Large intestine (tissue), 12 donors: ENCODE measurements around the gene LAMP5. TPM values are rescaled to one million over a fixed set of nuclear protein-coding genes. Genes with fewer than 3 reads are reported as not detected.

ENCODE experiments used
- DNase-seq, 2 donors: peaks; one replicate each; pipeline versions ENCODE4 v3.0.0 to v3.0.0-alpha.2; 2013
- H3K27ac ChIP-seq: one replicate; pipeline ENCODE4 v1.5.1; 2013; ENCODE audit warnings: low read length
- H3K27me3 ChIP-seq: 2 replicates; pipeline ENCODE4 v1.6.1; 2013; ENCODE audit warnings: low read length; ENCODE audit not compliant: control insufficient read depth, insufficient read depth
- H3K36me3 ChIP-seq: 2 replicates; pipeline ENCODE4 v1.6.1; 2013; ENCODE audit warnings: low read length; ENCODE audit not compliant: control insufficient read depth, insufficient read depth
- H3K4me1 ChIP-seq: one replicate; pipeline ENCODE4 v1.6.1; 2013; ENCODE audit warnings: low read length; ENCODE audit not compliant: control insufficient read depth, insufficient read depth
- H3K4me3 ChIP-seq: one replicate; pipeline ENCODE4 v1.5.1; 2013; ENCODE audit warnings: low read length
- H3K9me3 ChIP-seq: one replicate; pipeline ENCODE4 v1.6.1; 2013; ENCODE audit warnings: mild to moderate bottlenecking, low read depth, low read length, moderate library complexity; ENCODE audit not compliant: control insufficient read depth
- WGBS: methylation state at CpG from one replicate; pipeline ENCODE4 v1.1.5; 2013; ENCODE audit warnings: low lambda C conversion rate; ENCODE audit not compliant: insufficient coverage; 5-methylcytosine and 5-hydroxymethylcytosine counted together
- long read RNA-seq, 11 donors: transcript quantifications; one replicate each; lab custom pipeline, GENCODE V29; 2026
- polyA plus RNA-seq: library from polyadenylated mRNA; unstranded; fragments of 120-200 nt; gene quantifications from one replicate; pipeline ENCODE4 v1.2.1, GENCODE V29; 2013

The LAMP5 gene
- polyA plus RNA-seq = 4.6 TPM
- long read RNA-seq, donor 1, partial matches to known transcripts = 0 of 2 reads
- long read RNA-seq, donor 1, other reads (novel, unspliced or antisense) = 0 of 2 reads
- long read RNA-seq, donor 2 = 0 reads
- long read RNA-seq, donor 3, partial matches to known transcripts = 0 of 1 reads
- long read RNA-seq, donor 3, other reads (novel, unspliced or antisense) = 0 of 1 reads
- long read RNA-seq, donor 4 = 0 reads
- long read RNA-seq, donor 5, partial matches to known transcripts = 0 of 1 reads
- long read RNA-seq, donor 5, other reads (novel, unspliced or antisense) = 0 of 1 reads
- long read RNA-seq, donor 6, partial matches to known transcripts = 0 of 2 reads
- long read RNA-seq, donor 6, other reads (novel, unspliced or antisense) = 0 of 2 reads
- long read RNA-seq, donor 7, partial matches to known transcripts = 5 of 6 reads
- long read RNA-seq, donor 7, other reads (novel, unspliced or antisense) = 0 of 6 reads
- long read RNA-seq, donor 8, partial matches to known transcripts = 0 of 2 reads
- long read RNA-seq, donor 8, other reads (novel, unspliced or antisense) = 0 of 2 reads
- long read RNA-seq, donor 9, partial matches to known transcripts = 0 of 1 reads
- long read RNA-seq, donor 9, other reads (novel, unspliced or antisense) = 0 of 1 reads
- long read RNA-seq, donor 10 = 0 reads
- long read RNA-seq, donor 11, transcript LAMP5-201 (6 exons, 2,039 nt) = major isoform, 5 of 5 reads
- long read RNA-seq, donor 11, partial matches to known transcripts = 0 of 5 reads
- long read RNA-seq, donor 11, other reads (novel, unspliced or antisense) = 0 of 5 reads

GRCh38 chr20:9514461-9515213, at the start of gene LAMP5:
TSS of gene LAMP5 (plus strand) at chr20:9514590. CDS start at chr20:9514853, 263 bp downstream.
- Histone ChIP-seq H3K27me3 (peaks cover 73% of the 10 kb centered on the region), H3K36me3 (no peaks in the 10 kb centered on the region), H3K4me3 (no peak within 1 kb of the TSS), H3K9me3 (no peaks in the 10 kb centered on the region), H3K27ac (no peak within 1 kb of the TSS), H3K4me1 (no peaks in the 10 kb centered on the region)
- WGBS = 7% methylated on average over 3 of the region's 38 CpGs
- peak in 1 of 2 donors; percentile 35 for DNase-seq

GRCh38 chr20:9467995-9468394, 46.4 kb upstream of the LAMP5 start:
- no peak for DNase-seq
- Histone ChIP-seq H3K27ac (no peak overlapping the region), H3K4me1 (no peaks in the 10 kb centered on the region), H3K4me3 (no peak overlapping the region), H3K9me3 (no peaks in the 10 kb centered on the region), H3K36me3 (peaks cover 2% of the 10 kb centered on the region), H3K27me3 (no peaks in the 10 kb centered on the region)
- WGBS = no CpG with 5 or more reads among the region's 3 CpGs

- Histone ChIP-seq H3K4me1 (no peaks in the 10 kb centered on the region), H3K9me3 (no peaks in the 10 kb centered on the region), H3K27ac (no peak overlapping the region), H3K4me3 (no peak overlapping the region), H3K36me3 (no peaks in the 10 kb centered on the region), H3K27me3 (no peaks in the 10 kb centered on the region)
- no peak for DNase-seq
- WGBS = no CpG with 5 or more reads among the region's 2 CpGs
Measured at GRCh38 chr20:9474835-9475415, 39.5 kb upstream of the LAMP5 start.

GRCh38 chr20:9475456-9475855, 38.9 kb upstream of the LAMP5 start:
- no peak for DNase-seq
- Histone ChIP-seq H3K27ac (no peak overlapping the region), H3K36me3 (no peaks in the 10 kb centered on the region), H3K27me3 (no peaks in the 10 kb centered on the region), H3K9me3 (no peaks in the 10 kb centered on the region), H3K4me3 (no peak overlapping the region), H3K4me1 (no peaks in the 10 kb centered on the region)

- H3K27ac ChIP-seq = no peak overlapping the region
- no peaks in the 10 kb centered on the region for H3K36me3 ChIP-seq
- H3K4me3 ChIP-seq = no peak overlapping the region
- no peak for DNase-seq
- H3K27me3 ChIP-seq = no peaks in the 10 kb centered on the region
- WGBS = 100% methylated on average over 1 of the region's 4 CpGs
- no peaks in the 10 kb centered on the region for H3K9me3 ChIP-seq
- H3K4me1 ChIP-seq = no peaks in the 10 kb centered on the region
Measured at GRCh38 chr20:9476174-9476573, 38.2 kb upstream of the LAMP5 start.

GRCh38 chr20:9476637-9477036, 37.8 kb upstream of the LAMP5 start:
- no peaks in the 10 kb centered on the region for H3K9me3 ChIP-seq
- no peak for DNase-seq
- no peaks in the 10 kb centered on the region for H3K27me3 ChIP-seq
- WGBS = 100% methylated on average over 1 of the region's 7 CpGs
- no peaks in the 10 kb centered on the region for H3K36me3 ChIP-seq
- H3K4me3 ChIP-seq = no peak overlapping the region
- no peaks in the 10 kb centered on the region for H3K4me1 ChIP-seq
- no peak overlapping the region for H3K27ac ChIP-seq

GRCh38 chr20:9478771-9479170, 35.6 kb upstream of the LAMP5 start:
- H3K9me3 ChIP-seq = no peaks in the 10 kb centered on the region
- H3K36me3 ChIP-seq = no peaks in the 10 kb centered on the region
- no peaks in the 10 kb centered on the region for H3K4me1 ChIP-seq
- no peak overlapping the region for H3K4me3 ChIP-seq
- no peaks in the 10 kb centered on the region for H3K27me3 ChIP-seq
- no peak overlapping the region for H3K27ac ChIP-seq
- DNase-seq = no peak
- WGBS = no CpG with 5 or more reads among the region's 4 CpGs

- no peaks in the 10 kb centered on the region for H3K9me3 ChIP-seq
- no peak overlapping the region for H3K4me3 ChIP-seq
- no peaks in the 10 kb centered on the region for H3K27me3 ChIP-seq
- WGBS = 100% methylated on average over 3 of the region's 4 CpGs
- no peaks in the 10 kb centered on the region for H3K4me1 ChIP-seq
- no peak overlapping the region for H3K27ac ChIP-seq
- no peak for DNase-seq
- no peaks in the 10 kb centered on the region for H3K36me3 ChIP-seq
Measured at GRCh38 chr20:9480066-9480465, 34.3 kb upstream of the LAMP5 start.

- no peak overlapping the region for H3K4me3 ChIP-seq
- WGBS = 93% methylated on average over 3 of the region's 3 CpGs
- H3K27ac ChIP-seq = no peak overlapping the region
Measured at GRCh38 chr20:9482180-9482579, 32.2 kb upstream of the LAMP5 start.

GRCh38 chr20:9483131-9483530, 31.3 kb upstream of the LAMP5 start:
- no peak overlapping the region for H3K27ac ChIP-seq
- no peak for DNase-seq
- WGBS = 100% methylated on average over 1 of the region's 2 CpGs
- no peaks in the 10 kb centered on the region for H3K9me3 ChIP-seq
- H3K36me3 ChIP-seq = no peaks in the 10 kb centered on the region
- no peaks in the 10 kb centered on the region for H3K4me1 ChIP-seq
- H3K4me3 ChIP-seq = no peak overlapping the region
- H3K27me3 ChIP-seq = no peaks in the 10 kb centered on the region

More at GRCh38 chr20:9482180-9482579, 32.2 kb upstream of the LAMP5 start:
- DNase-seq = no peak
- H3K36me3 ChIP-seq = no peaks in the 10 kb centered on the region
- no peaks in the 10 kb centered on the region for H3K4me1 ChIP-seq
- H3K9me3 ChIP-seq = no peaks in the 10 kb centered on the region
- no peaks in the 10 kb centered on the region for H3K27me3 ChIP-seq
